AG04450 (cell line): ENCODE data around the gene DZIP1L. TPM values are rescaled to one million over a fixed set of nuclear protein-coding genes. Genes with fewer than 3 reads are reported as not detected.
A peak's percentile ranks its signal among the peaks of the same experiment; 100 is the strongest.

Experiments used
- CTCF ChIA-PET: fragments of 300-600, 350-600 bp; formaldehyde crosslinking; extraction: SDS; loops from one replicate; lab custom pipeline; 2022; ENCODE audit warnings: antibody characterized with exemption, inconsistent platforms; lab: Charles Lee
- POLR2A ChIA-PET: fragments of 350-600 bp; formaldehyde crosslinking; extraction: SDS; loops from one replicate; lab custom pipeline; 2021; ENCODE audit warnings: antibody characterized with exemption, inconsistent platforms; lab: Yijun Ruan, JAX
- DNase-seq: peaks from one replicate; pipeline ENCODE4 v3.0.0-alpha.2; 2011; ENCODE audit warnings: low read depth, low spot score
- H3K27ac ChIP-seq: one replicate; pipeline ENCODE4 v1.5.1; 2012; ENCODE audit warnings: low read depth, low read length, control low read depth
- H3K27me3 ChIP-seq: one replicate; pipeline ENCODE4 v1.6.0; 2012; ENCODE audit warnings: low read length; ENCODE audit not compliant: control insufficient read depth, insufficient read depth
- H3K4me3 ChIP-seq: 2 replicates; pipeline ENCODE4 v1.5.1; 2011; ENCODE audit warnings: mild to moderate bottlenecking, low read depth, low read length, control low read depth
- H3K9me3 ChIP-seq: 2 replicates; pipeline ENCODE4 v1.5.1; 2012; ENCODE audit warnings: low read length; ENCODE audit not compliant: control insufficient read depth, insufficient read depth
- polyA plus RNA-seq: library from polyadenylated mRNA; depleted of rRNA; stranded (reverse); fragments of >200 nt; gene quantifications from 2 replicates; pipeline ENCODE4 v1.2.3, GENCODE V29; 2011
- TF ChIP-seq, protein P1 (sequence below): IDR thresholded peaks from 2 replicates; pipeline ENCODE4 v1.5.1; 2011; ENCODE audit warnings: low read depth, low read length, control low read depth, inconsistent platforms

The DZIP1L gene
- polyA plus RNA-seq, 1 experiment: 5.7 TPM

DNA sequence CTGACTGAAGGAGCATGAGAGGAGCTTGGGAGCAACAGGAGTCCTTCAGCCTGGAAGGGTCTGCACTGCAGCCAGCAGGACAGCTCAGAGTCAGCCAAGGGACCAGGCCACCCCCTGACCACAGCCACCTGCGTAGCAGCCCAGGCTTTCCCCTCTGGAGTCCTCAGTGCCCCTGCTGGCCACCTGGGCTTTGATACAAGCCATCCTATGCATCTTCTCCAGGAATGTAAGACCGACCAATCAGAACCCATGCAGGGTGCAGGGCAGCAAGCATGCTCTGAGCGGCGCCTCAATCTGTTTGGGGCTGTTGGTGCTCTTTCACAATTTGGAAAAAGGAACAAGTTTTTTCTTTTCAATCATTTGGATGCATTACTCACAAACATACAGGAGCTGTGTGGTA, 52.0 kb downstream of the DZIP1L start:
- Histone ChIP-seq H3K9me3 (no peaks in the 10 kb centered on the region), H3K27me3 (no peaks in the 10 kb centered on the region), H3K4me3 (no peak overlapping the region), H3K27ac (no peak overlapping the region)
- CTCF ChIA-PET: interaction anchor here (1.5 to 4.0 kb wide), 2 partner anchors 11 to 56 kb away, joined by 8 to 20 read pairs; no protein-coding TSS in a partner anchor
- DNase-seq: no peak
- TF ChIP-seq, protein P1, sequence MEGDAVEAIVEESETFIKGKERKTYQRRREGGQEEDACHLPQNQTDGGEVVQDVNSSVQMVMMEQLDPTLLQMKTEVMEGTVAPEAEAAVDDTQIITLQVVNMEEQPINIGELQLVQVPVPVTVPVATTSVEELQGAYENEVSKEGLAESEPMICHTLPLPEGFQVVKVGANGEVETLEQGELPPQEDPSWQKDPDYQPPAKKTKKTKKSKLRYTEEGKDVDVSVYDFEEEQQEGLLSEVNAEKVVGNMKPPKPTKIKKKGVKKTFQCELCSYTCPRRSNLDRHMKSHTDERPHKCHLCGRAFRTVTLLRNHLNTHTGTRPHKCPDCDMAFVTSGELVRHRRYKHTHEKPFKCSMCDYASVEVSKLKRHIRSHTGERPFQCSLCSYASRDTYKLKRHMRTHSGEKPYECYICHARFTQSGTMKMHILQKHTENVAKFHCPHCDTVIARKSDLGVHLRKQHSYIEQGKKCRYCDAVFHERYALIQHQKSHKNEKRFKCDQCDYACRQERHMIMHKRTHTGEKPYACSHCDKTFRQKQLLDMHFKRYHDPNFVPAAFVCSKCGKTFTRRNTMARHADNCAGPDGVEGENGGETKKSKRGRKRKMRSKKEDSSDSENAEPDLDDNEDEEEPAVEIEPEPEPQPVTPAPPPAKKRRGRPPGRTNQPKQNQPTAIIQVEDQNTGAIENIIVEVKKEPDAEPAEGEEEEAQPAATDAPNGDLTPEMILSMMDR: no peak
- POLR2A ChIA-PET: interaction anchor here (0.6 to 1.1 kb wide), 2 partner anchors 51 to 217 kb away, joined by 3 to 5 read pairs; no protein-coding TSS in a partner anchor

DNA sequence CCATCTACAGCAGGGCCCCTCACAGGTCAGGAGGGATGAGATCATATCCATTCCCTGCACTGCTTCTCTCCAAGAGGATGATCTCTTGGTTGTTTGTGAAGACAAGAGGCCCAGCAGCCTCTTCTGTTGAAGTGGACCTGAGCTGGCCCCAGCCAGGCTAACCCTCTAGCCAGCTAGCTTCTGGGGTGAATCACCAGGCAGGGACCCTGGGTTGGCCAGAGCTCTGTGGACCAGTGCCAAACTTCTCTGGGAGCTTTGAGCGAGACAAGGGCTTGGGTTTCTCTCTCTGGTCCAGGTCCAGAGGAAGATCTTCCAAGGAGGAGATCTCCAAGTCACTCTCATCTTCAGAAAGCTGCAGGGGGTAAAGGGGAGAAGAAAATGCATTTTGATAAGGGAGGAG, 52.8 kb downstream of the DZIP1L start:
- Histone ChIP-seq H3K27ac (peak overlapping the region; percentile 39), H3K9me3 (no peaks in the 10 kb centered on the region), H3K27me3 (no peaks in the 10 kb centered on the region), H3K4me3 (no peak overlapping the region)
- TF ChIP-seq, protein P1: no peak
- peak; percentile 63 for DNase-seq
- ChIA-PET POLR2A (interaction anchor here (0.6 to 1.1 kb wide), 2 partner anchors 51 to 218 kb away, joined by 3 to 5 read pairs; no protein-coding TSS in a partner anchor), CTCF (interaction anchor here (1.5 to 4.0 kb wide), 2 partner anchors 10 to 57 kb away, joined by 8 to 20 read pairs; no protein-coding TSS in a partner anchor)

DNA sequence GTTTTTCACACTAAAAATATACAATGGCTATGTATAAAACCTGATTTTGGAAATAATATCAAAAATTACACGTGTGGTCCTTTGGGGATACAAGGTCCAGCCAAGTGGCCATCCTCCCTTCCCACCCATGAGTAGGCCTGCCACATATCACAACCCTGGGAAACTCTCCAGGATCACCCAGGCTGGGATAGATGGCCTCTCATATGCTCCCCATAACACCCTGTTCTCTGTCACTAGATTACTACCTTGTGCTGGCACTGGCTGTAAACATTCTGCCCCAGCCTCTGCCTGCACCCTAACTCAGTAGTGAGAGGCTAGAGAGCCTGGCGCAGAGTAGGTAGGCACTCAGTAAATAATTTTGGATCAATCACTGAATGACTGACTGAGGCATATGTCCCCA, 53.4 kb downstream of the DZIP1L start:
- TF ChIP-seq, protein P1: no peak
- no peaks in the 10 kb centered on the region for H3K9me3 ChIP-seq
- CTCF ChIA-PET: interaction anchor here (4.0 kb wide), 1 partner anchor 57 kb away, joined by 20 read pairs; no protein-coding TSS in a partner anchor
- H3K4me3 ChIP-seq: no peak overlapping the region
- no peak overlapping the region for H3K27ac ChIP-seq
- H3K27me3 ChIP-seq: no peaks in the 10 kb centered on the region
- DNase-seq: no peak
- POLR2A ChIA-PET: interaction anchor here (1.1 kb wide), 1 partner anchor 52 kb away, joined by 3 read pairs; no protein-coding TSS in a partner anchor

DNA sequence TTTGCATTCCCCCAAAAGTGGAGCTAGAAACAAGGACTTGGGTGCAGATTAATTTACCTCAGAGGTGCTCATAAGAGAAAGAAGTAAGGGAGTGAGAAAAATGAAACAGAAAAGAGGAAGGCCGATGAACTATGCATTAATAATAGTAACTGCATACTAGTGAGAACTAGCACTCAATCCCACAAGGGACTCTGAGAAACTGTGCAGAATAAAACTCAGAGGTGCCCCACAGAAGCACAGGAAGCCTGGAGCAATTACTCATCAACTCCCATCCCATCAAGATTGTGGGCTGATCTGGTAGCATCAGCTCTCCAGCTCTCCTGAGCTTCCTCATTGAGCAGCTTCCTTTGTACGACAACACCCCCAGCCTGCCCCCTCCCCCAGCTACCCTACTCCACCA, 54.6 kb downstream of the DZIP1L start:
- CTCF ChIA-PET: interaction anchor here (1.2 to 4.0 kb wide), 3 partner anchors 9 to 58 kb away, joined by 6 to 20 read pairs (median 6); no protein-coding TSS in a partner anchor
- no peak overlapping the region for H3K27ac ChIP-seq
- POLR2A ChIA-PET: interaction anchor here (1.2 kb wide), 1 partner anchor 21 kb away, joined by 3 read pairs; no protein-coding TSS in a partner anchor
- no peaks in the 10 kb centered on the region for H3K9me3 ChIP-seq
- TF ChIP-seq, protein P1: no peak
- no peak overlapping the region for H3K4me3 ChIP-seq
- DNase-seq: no peak
- no peaks in the 10 kb centered on the region for H3K27me3 ChIP-seq

DNA sequence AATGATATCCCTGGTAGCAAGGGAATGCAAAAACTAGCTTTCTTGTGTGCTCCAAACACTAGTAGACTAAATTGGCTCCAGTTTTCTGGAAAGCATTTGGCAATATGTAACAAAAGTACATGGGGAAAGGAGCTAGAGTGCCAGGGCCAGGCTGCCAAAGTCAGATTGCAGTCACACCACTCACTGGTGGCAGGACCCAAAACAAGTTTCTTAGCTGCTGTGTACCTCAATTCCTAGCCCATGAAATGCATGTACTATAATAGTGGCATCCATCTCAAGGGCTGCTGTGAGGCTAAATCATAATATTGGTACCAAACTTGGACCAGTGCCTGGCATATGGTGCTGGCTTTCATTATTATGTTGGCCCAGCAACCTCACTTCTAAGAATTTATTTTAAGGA, 56.1 kb downstream of the DZIP1L start:
- Histone ChIP-seq H3K4me3 (no peak overlapping the region), H3K27me3 (no peaks in the 10 kb centered on the region), H3K9me3 (no peaks in the 10 kb centered on the region), H3K27ac (no peak overlapping the region)
- TF ChIP-seq, protein P1: no peak
- ChIA-PET CTCF (interaction anchor here (0.7 to 1.7 kb wide), 3 partner anchors 10 to 74 kb away, joined by 3 to 7 read pairs (median 6); no protein-coding TSS in a partner anchor), POLR2A (no interaction called here)
- DNase-seq: no peak
